HG02981 (cell line): Measurements from ENCODE around the gene NR2F2.

Experiments used
- ATAC-seq: cut with Tn5 transposase; IDR thresholded peaks from one replicate; pipeline ENCODE4 v1.9.1; 2021; ENCODE audit warnings: mild to moderate bottlenecking, moderate library complexity; ENCODE audit not compliant: unreplicated experiment

Gene NR2F2

GRCh38 chr15:96330450-96331143 lies at the start of gene NR2F2:
NR2F2 (plus strand) TSS chr15:96330700; CDS start chr15:96332106, 1,406 bp downstream.
- peak; percentile 78 for ATAC-seq

GRCh38 chr15:96285305-96285704 lies 45.2 kb upstream of the NR2F2 start:
- no peak for ATAC-seq

GRCh38 chr15:96285729-96286254 lies 44.7 kb upstream of the NR2F2 start:
- ATAC-seq = no peak

GRCh38 chr15:96290679-96291078 lies 39.8 kb upstream of the NR2F2 start:
- no peak for ATAC-seq

GRCh38 chr15:96292635-96293034 lies 37.9 kb upstream of the NR2F2 start:
- no peak for ATAC-seq

- ATAC-seq = no peak
Observed at GRCh38 chr15:96293441-96293840, 37.1 kb upstream of the NR2F2 start.

GRCh38 chr15:96294766-96295165 lies 35.7 kb upstream of the NR2F2 start:
- no peak for ATAC-seq

GRCh38 chr15:96296264-96296663 lies 34.2 kb upstream of the NR2F2 start:
- no peak for ATAC-seq

- ATAC-seq = no peak
Observed at GRCh38 chr15:96297783-96298182, 32.7 kb upstream of the NR2F2 start.

GRCh38 chr15:96298217-96298616 lies 32.3 kb upstream of the NR2F2 start:
- no peak for ATAC-seq

- ATAC-seq = no peak
Observed at GRCh38 chr15:96300836-96301235, 29.7 kb upstream of the NR2F2 start.

- no peak for ATAC-seq
Observed at GRCh38 chr15:96303503-96304056, 26.9 kb upstream of the NR2F2 start.

- no peak for ATAC-seq
Observed at GRCh38 chr15:96304839-96305238, 25.7 kb upstream of the NR2F2 start.

- no peak for ATAC-seq
Observed at GRCh38 chr15:96306321-96306720, 24.2 kb upstream of the NR2F2 start.

- ATAC-seq = no peak
Observed at GRCh38 chr15:96307856-96308394, 22.6 kb upstream of the NR2F2 start.

GRCh38 chr15:96309143-96309660 lies 21.3 kb upstream of the NR2F2 start:
- ATAC-seq = no peak

- no peak for ATAC-seq
Observed at GRCh38 chr15:96311256-96311955, 19.1 kb upstream of the NR2F2 start.

GRCh38 chr15:96311956-96312294 lies 18.6 kb upstream of the NR2F2 start:
- no peak for ATAC-seq

GRCh38 chr15:96312641-96313335 lies 17.7 kb upstream of the NR2F2 start:
- no peak for ATAC-seq

- ATAC-seq = no peak
Observed at GRCh38 chr15:96314518-96314917, 16.0 kb upstream of the NR2F2 start.

- ATAC-seq = no peak
Observed at GRCh38 chr15:96314963-96315362, 15.5 kb upstream of the NR2F2 start.
